NCI-H82 treated with DMSO at 0.1 percent for 48 hours (cell line): ENCODE data around the gene FBXL12.
A peak's percentile ranks its signal among the peaks of the same experiment; 100 is the strongest.
"Not testable (repeated sequence)": the region's sequence is repeated elsewhere in the genome, so short reads cannot be mapped to it uniquely, and the experiment has no call there.

Experiments
- DNase-seq: peaks from one replicate; lab custom pipeline; 2025; ENCODE audit not compliant: unreplicated experiment; lab: John Stamatoyannopoulos, UW

FBXL12 gene

GRCh38 chr19:9818734-9819595 lies at the start of gene FBXL12:
Gene FBXL12, minus strand, starts transcription at chr19:9819079. Its CDS starts 266 bp downstream, at chr19:9818813.
- peak; percentile 96 for DNase-seq

GRCh38 chr19:9865732-9866501 lies 47.0 kb upstream of the FBXL12 start:
- no peak for DNase-seq

GRCh38 chr19:9863759-9864158 lies 44.9 kb upstream of the FBXL12 start:
- no peak for DNase-seq

- no peak for DNase-seq
Observed at GRCh38 chr19:9862938-9863337, 44.1 kb upstream of the FBXL12 start.

- no peak for DNase-seq
Observed at GRCh38 chr19:9861503-9861902, 42.6 kb upstream of the FBXL12 start.

GRCh38 chr19:9860407-9860806 lies 41.5 kb upstream of the FBXL12 start:
- no peak for DNase-seq

- DNase-seq = no peak
Observed at GRCh38 chr19:9858766-9859165, 39.9 kb upstream of the FBXL12 start.

GRCh38 chr19:9857920-9858746 lies 39.3 kb upstream of the FBXL12 start:
- DNase-seq = no peak

- DNase-seq = no peak
Observed at GRCh38 chr19:9857076-9857721, 38.3 kb upstream of the FBXL12 start.

GRCh38 chr19:9856609-9857008 lies 37.7 kb upstream of the FBXL12 start:
- DNase-seq = no peak

- no peak for DNase-seq
Observed at GRCh38 chr19:9854282-9854846, 35.5 kb upstream of the FBXL12 start.

- DNase-seq = peak; percentile 82
Observed at GRCh38 chr19:9850235-9850959, 31.5 kb upstream of the FBXL12 start.

- DNase-seq = no peak
Observed at GRCh38 chr19:9849791-9850190, 30.9 kb upstream of the FBXL12 start.

GRCh38 chr19:9848762-9849161 lies 29.9 kb upstream of the FBXL12 start:
- DNase-seq = peak; percentile 57

GRCh38 chr19:9848060-9848459 lies 29.2 kb upstream of the FBXL12 start:
- DNase-seq = no peak

GRCh38 chr19:9847087-9847671 lies 28.3 kb upstream of the FBXL12 start:
- DNase-seq = no peak

GRCh38 chr19:9843626-9844273 lies 24.9 kb upstream of the FBXL12 start:
- DNase-seq = not testable (repeated sequence)

- no peak for DNase-seq
Observed at GRCh38 chr19:9842834-9843625, 24.2 kb upstream of the FBXL12 start.
